Endodermal cell (in vitro differentiated cells): ENCODE data around the gene AQR. TPM values are rescaled to one million over a fixed set of nuclear protein-coding genes. Genes with fewer than 3 reads are reported as not detected.

Experiments
- DNase-seq: peaks from one replicate; pipeline ENCODE4 v3.0.0-alpha.2; 2017
- H3K27ac ChIP-seq: 2 replicates; pipeline ENCODE4 v1.5.1; 2013; ENCODE audit warnings: mild to moderate bottlenecking, low read depth, low read length, moderate library complexity
- H3K27me3 ChIP-seq: 2 replicates; pipeline ENCODE4 v1.6.1; 2013; ENCODE audit warnings: mild to moderate bottlenecking, low read length, moderate library complexity; ENCODE audit not compliant: insufficient read depth, control insufficient read depth, poor library complexity, severe bottlenecking
- H3K36me3 ChIP-seq: 2 replicates; pipeline ENCODE4 v1.7.0; 2013; ENCODE audit warnings: mild to moderate bottlenecking, low read length, moderate library complexity; ENCODE audit not compliant: control insufficient read depth, insufficient read depth
- H3K4me1 ChIP-seq: one replicate; pipeline ENCODE4 v1.7.0; 2013; ENCODE audit warnings: low read length; ENCODE audit not compliant: control insufficient read depth, insufficient read depth
- H3K4me3 ChIP-seq: 2 replicates; pipeline ENCODE4 v1.5.1; 2013; ENCODE audit warnings: mild to moderate bottlenecking, low read length, moderate library complexity
- H3K9ac ChIP-seq: 2 replicates; pipeline ENCODE4 v1.6.1; 2013; ENCODE audit warnings: mild to moderate bottlenecking, low read length, moderate library complexity; ENCODE audit not compliant: poor library complexity, severe bottlenecking; ENCODE audit errors: extremely low read depth
- H3K9me3 ChIP-seq: 2 replicates; pipeline ENCODE4 v1.6.1; 2013; ENCODE audit warnings: mild to moderate bottlenecking, low read length, moderate library complexity; ENCODE audit not compliant: control insufficient read depth
- H3K27ac Mint-ChIP-seq: 2 replicates; pipeline ENCODE4 v1.8.0; 2020; ENCODE audit warnings: mixed read lengths
- H3K27me3 Mint-ChIP-seq: 2 replicates; pipeline ENCODE4 v1.8.0; 2021; ENCODE audit warnings: mild to moderate bottlenecking, mixed read lengths; ENCODE audit not compliant: insufficient read depth
- H3K36me3 Mint-ChIP-seq: 2 replicates; pipeline ENCODE4 v1.8.0; 2020; ENCODE audit warnings: low read depth, mixed read lengths
- H3K4me1 Mint-ChIP-seq: 2 replicates; pipeline ENCODE4 v1.8.0; 2020; ENCODE audit warnings: mixed read lengths
- H3K4me3 Mint-ChIP-seq: 2 replicates; pipeline ENCODE4 v1.8.0; 2020; ENCODE audit warnings: mild to moderate bottlenecking, moderate library complexity, mixed read lengths
- H3K9me3 Mint-ChIP-seq: 2 replicates; pipeline ENCODE4 v1.8.0; 2020; ENCODE audit warnings: mild to moderate bottlenecking, mixed read lengths
- WGBS, 2 experiments: methylation state at CpG; one replicate each; pipeline versions ENCODE4 v1.1.5 to v1.1.7; 2013; ENCODE audit warnings: missing lambda C conversion rate in 2 of 2, mixed read lengths in 1 of 2; ENCODE audit not compliant: insufficient coverage in 1 of 2, insufficient read length in 1 of 2; 5-methylcytosine and 5-hydroxymethylcytosine counted together
- total RNA-seq, 2 donors: library from RNA; stranded (reverse); fragmentation: NEBNext Ultra II Directional in 1 of 2; extraction: Animal tissue kit (Norgen Biotek cat#: 25700) in 1 of 2; gene quantifications; 2 replicates in 1 of 2; 3 replicates in 1 of 2; pipeline ENCODE4 v1.2.1, GENCODE V29; 2021
- TF ChIP-seq, protein P1 (sequence below): fragments of 200-600 bp; sonication (generic); conservative IDR thresholded peaks from 2 replicates; pipeline ENCODE4 v1.5.0; 2021; ENCODE audit warnings: antibody characterized with exemption, mild to moderate bottlenecking

The AQR gene
- total RNA-seq, 2 donors from 2014 or later, result 48.8 to 49.6 TPM

DNA sequence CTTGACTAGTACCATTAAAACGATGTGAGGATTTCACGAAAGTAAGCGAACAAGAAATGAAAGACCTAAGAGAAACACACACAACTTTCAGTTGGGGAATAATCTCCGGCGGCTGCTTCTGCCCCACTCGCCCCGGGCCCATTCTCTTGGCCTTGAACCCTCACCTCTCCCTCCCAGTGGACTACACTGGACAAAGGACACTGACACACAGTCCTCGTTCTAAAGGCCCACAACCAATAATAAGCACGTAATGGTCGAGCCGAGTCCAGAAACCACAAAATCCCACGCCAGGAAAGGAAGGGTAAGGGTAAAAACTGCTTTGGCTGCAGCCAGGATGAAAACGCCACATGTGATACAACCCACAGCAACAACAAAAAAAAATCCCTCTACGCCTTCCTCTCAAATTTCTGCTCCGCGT is 18.1 kb upstream of the AQR start:
- no peaks in the 10 kb centered on the region for H3K27me3 Mint-ChIP-seq

DNA sequence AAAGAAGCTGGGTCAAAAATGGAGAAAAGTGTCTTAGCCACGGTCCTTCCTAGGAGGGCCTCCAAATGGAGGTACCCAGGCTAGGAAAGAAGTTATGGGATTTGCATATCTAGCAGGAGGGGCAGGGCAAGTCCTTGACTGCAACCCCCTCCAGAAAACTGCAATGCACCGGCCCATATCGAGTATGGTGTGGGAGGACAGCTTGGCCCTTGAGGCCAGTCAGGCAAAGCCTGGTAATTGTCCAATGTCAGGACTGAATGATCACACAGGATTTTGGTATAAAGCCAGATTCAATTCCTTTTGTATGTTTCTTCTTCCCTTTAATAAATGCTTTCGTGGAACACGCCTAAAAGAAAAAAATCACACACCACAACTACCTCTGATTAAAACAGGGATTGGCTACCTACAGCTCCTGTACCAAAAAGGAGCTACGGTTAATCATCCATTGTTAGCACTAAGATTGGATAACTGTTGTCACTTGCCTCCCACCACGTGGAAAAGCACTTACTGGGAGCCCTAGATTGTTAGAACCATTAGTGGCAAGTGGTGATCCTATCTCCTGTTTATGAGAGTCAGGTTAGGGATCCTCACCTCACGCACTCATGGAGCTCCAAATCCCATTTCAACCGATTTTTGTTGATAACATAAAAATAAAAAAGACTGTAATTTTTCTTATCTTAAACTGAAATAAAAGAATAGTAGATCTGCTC is 17.4 kb upstream of the AQR start:
- TF ChIP-seq, protein P1, sequence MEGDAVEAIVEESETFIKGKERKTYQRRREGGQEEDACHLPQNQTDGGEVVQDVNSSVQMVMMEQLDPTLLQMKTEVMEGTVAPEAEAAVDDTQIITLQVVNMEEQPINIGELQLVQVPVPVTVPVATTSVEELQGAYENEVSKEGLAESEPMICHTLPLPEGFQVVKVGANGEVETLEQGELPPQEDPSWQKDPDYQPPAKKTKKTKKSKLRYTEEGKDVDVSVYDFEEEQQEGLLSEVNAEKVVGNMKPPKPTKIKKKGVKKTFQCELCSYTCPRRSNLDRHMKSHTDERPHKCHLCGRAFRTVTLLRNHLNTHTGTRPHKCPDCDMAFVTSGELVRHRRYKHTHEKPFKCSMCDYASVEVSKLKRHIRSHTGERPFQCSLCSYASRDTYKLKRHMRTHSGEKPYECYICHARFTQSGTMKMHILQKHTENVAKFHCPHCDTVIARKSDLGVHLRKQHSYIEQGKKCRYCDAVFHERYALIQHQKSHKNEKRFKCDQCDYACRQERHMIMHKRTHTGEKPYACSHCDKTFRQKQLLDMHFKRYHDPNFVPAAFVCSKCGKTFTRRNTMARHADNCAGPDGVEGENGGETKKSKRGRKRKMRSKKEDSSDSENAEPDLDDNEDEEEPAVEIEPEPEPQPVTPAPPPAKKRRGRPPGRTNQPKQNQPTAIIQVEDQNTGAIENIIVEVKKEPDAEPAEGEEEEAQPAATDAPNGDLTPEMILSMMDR, result no peak
- Mint-ChIP-seq H3K4me3 (peak overlapping the region; percentile 94), H3K4me1 (peaks cover 30% of the 10 kb centered on the region), H3K27ac (peak overlapping the region; percentile 98), H3K9me3 (no peaks in the 10 kb centered on the region), H3K36me3 (peaks cover 27% of the 10 kb centered on the region), H3K27me3 (no peaks in the 10 kb centered on the region)
- no peak for DNase-seq
- H3K4me1 ChIP-seq, result no peaks in the 10 kb centered on the region
- no peaks in the 10 kb centered on the region for H3K27me3 ChIP-seq
- WGBS, 2 experiments, result 20 to 34% methylated on average over 3 to 8 of the region's 9 CpGs
- H3K27ac ChIP-seq, result no peak overlapping the region
- peak overlapping the region; percentile 93 for H3K9ac ChIP-seq
- peaks cover 39% of the 10 kb centered on the region for H3K36me3 ChIP-seq
- H3K4me3 ChIP-seq, result peak overlapping the region; percentile 98
- H3K9me3 ChIP-seq, result no peaks in the 10 kb centered on the region

More for the DNA sequence above, 18.1 kb upstream of the AQR start:
- peak overlapping the region; percentile 94 for H3K4me3 Mint-ChIP-seq
- Histone ChIP-seq H3K4me1 (no peaks in the 10 kb centered on the region), H3K36me3 (peaks cover 32% of the 10 kb centered on the region), H3K9ac (peak overlapping the region; percentile 93), H3K27me3 (no peaks in the 10 kb centered on the region), H3K9me3 (no peaks in the 10 kb centered on the region), H3K4me3 (peak overlapping the region; percentile 98), H3K27ac (peak overlapping the region; percentile 4)
- peaks cover 30% of the 10 kb centered on the region for H3K4me1 Mint-ChIP-seq
- no peaks in the 10 kb centered on the region for H3K9me3 Mint-ChIP-seq
- H3K36me3 Mint-ChIP-seq, result peaks cover 20% of the 10 kb centered on the region
- TF ChIP-seq, protein P1, result no peak
- 0% methylated on average over 1 to 15 of the region's 16 CpGs for WGBS, 2 experiments
- DNase-seq, result no peak
- peak overlapping the region; percentile 98 for H3K27ac Mint-ChIP-seq

DNA sequence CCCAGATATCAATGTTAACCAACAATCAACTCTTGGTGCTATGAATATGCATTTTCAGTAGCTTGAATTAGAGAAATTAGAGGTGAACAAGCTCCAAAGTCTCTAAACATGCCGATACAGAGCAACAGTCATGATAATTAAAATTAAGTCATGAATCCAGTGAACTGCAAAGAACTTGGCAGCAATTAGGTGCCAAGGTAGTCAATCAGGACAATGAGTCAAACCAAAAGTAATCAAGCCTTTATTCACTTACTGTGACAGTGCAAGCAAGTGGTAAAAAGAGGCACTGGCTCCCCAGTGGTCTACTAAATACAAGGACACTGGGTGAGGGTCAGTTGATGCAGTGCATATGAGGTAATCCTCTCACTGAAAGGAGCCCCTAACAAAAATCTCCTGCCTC is 16.8 kb upstream of the AQR start:
- Histone ChIP-seq H3K27me3 (no peaks in the 10 kb centered on the region), H3K4me3 (peak overlapping the region; percentile 98), H3K36me3 (peaks cover 45% of the 10 kb centered on the region), H3K4me1 (no peaks in the 10 kb centered on the region), H3K9ac (peak overlapping the region; percentile 93), H3K9me3 (no peaks in the 10 kb centered on the region), H3K27ac (no peak overlapping the region)
- no peak for DNase-seq
- Mint-ChIP-seq H3K9me3 (no peaks in the 10 kb centered on the region), H3K36me3 (peaks cover 33% of the 10 kb centered on the region), H3K27me3 (no peaks in the 10 kb centered on the region), H3K4me3 (peak overlapping the region; percentile 94), H3K4me1 (peaks cover 28% of the 10 kb centered on the region), H3K27ac (peak overlapping the region; percentile 98)
- WGBS, 2 experiments, result 71 to 89% methylated on average over 1 of the region's 1 CpG
- TF ChIP-seq, protein P1, result no peak
